Stimulated activated CD4-positive, alpha-beta T cell treated with anti-CD3 and anti-CD28 coated beads, Interleukin-4, amount 100 ng/mL, for 24 hours (primary cell): Measurements from ENCODE around the gene C16orf96.
A peak's percentile ranks its signal among the peaks of the same experiment; 100 is the strongest.

Source experiments
- DNase-seq: peaks from one replicate; pipeline ENCODE4 v3.0.0-alpha.2; 2020

The C16orf96 gene

DNA sequence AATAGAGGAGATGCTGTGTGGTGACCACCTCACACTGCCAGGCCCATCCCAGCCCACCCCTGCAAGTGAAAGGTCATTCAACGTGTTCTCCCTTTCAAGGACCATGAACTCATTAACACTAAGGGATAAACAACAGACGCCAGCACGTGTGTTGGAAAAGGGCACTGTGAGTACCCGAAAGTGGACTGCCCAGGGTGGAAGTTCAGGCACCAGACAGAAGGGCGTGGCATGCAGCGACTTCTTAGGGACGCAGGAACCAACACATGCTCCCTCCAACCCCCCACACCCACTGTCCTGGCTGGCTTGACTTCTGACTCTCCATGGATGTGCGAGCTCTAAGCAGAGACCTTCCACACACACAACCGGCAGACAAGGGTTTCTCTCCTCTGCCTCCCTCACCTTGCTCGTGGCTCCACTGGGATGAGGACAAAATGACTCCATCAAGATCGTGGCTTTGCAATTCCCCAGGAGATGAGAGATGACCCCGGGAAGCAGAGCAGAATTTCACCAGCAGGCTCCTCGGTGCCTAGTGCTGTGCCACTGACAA, 47.6 kb downstream of the C16orf96 start:
- DNase-seq, result no peak

DNA sequence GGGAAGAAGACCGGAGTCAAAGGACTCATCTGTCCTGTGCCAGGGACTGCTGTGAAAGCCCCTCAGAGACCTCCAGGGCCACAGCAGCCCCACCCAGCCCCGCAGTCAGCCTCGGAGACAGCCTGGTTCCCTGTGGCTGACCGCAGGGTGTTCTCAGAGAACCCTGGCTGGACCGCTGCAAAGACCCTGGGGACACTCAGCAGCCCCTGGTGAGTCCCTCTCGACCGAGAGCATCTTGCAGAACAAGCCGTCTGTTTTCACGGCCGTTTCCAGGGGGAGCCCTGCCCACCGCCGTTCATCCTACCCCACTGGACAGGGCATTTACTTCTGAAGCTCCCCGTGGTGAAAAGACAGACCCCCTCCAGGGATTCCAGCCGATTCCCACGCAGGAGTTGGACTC, 48.3 kb downstream of the C16orf96 start:
- no peak for DNase-seq

DNA sequence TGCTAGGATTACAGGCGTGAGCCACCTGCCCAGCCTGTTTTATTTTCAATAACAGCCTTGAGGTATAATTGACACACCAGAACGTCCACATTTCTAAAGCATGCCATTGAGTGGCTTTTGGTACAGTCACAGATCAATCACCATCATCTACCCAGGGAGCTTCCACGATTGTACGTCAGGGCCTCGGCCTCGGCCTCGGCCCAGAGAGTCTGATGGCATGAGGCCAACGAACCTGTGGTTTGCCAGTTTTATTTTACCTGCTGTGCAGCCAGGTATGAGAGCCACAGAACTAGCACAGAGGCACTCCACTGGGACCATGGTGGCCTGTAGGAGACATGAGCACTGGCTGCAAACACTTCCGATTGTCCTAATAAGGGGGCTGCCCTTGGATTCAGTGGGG, 50.2 kb downstream of the C16orf96 start:
- no peak for DNase-seq

DNA sequence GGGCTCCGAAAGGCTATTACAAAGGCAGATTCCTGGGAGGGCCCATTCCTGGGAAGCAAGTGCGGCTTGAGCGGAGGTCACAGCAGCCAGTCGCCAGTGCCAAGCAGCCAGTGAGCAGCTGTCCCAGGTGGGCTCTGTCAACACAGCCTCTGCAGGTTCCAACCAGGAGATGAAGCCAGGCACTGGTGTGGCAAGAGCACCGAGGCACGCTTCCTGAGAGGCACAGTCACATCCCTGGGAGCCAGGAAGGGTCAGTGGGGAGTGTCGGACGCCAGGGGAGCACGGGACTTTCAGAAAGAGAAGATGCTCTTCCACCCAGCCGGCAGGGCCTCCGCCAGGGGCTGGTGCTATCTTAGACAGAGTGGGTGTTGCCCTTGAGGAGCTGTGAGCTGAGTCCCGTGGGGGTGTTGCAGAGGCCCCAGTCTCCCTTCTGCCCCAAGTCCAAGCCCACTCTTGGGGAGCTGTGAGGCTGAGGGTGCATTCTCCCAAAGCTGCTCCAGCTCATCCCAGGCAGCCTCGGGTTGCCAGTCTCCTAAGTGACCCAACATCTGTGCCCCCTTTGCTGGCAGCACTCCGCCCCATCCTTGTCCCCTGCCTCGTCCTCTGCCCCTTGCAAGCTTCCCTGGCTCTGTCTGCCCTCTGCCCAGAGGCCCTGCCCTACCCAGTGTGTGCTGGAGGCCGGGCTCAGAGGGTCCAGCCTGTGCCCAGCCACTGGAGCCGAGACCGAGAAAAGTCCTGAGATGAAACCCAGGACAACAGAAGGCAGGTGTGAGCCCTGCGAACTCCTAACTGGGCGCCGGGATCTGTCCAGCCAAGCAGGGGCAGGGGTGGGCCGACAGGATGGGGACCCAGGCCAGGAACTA, 51.9 kb downstream of the C16orf96 start:
- no peak for DNase-seq

DNA sequence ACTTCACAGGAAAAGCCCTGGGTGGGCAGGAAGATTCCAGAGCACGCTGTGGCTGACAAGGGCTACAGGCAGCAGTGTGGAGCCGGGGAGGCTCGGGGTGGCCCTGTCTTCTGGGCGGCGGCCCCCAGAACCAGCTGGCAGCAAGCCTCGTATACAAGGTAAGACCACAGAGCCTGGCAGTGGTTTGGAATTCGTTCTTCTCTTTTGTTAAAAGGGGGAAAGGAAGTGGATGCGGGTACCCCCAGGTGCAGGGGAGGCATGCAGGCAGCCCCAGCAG, 52.5 kb downstream of the C16orf96 start:
- no peak for DNase-seq

DNA sequence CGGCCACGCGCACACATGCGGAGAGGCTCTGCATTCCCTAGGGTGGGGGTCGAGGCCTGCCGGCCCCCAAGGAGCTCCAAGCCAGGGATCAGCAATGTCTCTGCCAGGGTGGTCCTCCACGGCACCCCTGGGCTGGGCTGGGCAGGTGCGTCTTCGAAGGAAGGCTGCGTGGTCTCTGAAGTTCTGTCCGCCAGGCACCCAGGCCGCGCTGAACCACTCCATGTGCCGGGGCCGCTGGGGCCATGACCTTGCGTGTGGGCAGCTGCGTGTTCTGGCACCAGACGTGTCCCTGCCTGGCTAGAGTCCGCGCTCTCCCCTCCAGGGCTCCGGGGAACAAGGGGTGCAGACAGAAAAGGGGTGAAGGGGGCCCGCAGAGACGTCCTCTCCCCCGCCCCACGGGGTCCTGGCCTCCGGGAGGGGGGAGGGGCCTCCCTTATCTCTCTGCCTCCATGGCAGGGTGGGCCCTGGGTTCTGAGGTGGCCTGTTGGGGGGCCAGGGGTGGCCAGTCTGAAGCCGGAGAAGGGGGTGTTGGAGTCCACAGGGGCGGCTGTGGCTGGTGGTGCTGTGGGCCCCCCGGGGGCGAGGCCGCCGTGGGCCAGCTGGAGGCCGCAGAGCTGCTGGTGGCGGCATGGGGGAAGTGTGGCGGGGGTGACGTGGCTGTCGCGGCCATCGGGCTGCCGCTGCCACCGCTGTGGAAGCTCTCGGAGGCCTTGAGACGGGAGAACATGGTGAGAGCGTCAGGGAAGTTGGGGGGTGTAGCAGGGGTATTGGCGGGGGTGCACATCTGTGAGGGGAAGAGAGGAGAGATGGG, 53.3 kb downstream of the C16orf96 start:
- DNase-seq, result no peak

- no peak for DNase-seq
Measured at GRCh38 chr16:4610011-4611005, 54.2 kb downstream of the C16orf96 start.

GRCh38 chr16:4611337-4612021, 55.3 kb downstream of the C16orf96 start:
- DNase-seq, result no peak

DNA sequence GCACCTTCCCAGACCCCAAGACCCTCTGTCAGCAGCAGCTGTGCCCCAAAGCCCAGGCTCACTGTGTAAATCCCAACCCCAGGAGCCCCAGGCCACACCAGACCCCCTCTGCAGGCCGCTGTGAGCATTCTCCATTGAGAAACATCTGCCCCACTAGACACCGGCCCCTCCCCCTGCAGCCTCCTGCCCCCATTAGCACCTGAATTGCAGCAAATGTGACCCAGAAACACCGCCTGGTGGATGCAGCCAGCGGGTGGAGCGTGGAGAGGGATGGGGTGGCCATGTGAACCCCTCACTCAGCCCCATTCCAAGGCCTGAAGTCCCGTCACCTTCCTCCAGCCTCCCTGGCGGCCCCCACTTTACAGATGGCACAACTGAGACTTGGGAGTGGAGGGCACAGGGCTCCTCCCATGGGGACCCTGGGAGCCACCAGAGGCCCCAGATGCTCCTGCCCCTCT, 56.4 kb downstream of the C16orf96 start:
- DNase-seq, result no peak

DNA sequence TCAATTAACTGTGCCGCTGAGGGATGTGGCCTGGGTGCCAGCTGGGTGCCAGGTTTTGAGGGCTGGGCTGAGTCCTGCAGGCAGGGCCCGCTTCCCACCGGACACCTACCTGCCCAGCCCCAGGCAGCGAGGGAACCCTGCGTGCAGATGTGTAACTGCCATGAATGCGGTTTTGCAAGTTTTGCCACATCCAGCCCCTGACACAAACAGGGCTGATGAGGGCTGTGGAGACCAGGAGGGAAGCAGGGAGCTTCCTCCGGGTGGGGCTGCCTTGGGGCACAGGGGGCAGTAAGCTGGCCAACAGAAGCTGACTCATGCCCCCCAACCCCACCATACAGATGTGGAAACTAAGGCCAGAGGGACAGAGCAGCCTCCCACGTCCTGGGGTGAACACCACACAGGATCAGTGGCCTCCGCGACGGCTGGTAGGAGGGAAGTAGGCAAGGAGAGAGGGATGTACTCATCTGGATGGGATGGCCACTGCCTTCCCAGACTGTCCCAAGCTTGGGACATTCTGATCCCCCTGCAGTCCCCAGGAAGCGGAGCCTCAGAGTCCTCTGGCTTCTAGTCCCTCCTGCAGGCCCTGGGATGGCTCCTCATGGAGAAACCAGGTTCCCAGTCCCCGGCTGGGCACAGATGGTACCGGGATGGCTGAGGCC, 57.0 kb downstream of the C16orf96 start:
- no peak for DNase-seq

DNA sequence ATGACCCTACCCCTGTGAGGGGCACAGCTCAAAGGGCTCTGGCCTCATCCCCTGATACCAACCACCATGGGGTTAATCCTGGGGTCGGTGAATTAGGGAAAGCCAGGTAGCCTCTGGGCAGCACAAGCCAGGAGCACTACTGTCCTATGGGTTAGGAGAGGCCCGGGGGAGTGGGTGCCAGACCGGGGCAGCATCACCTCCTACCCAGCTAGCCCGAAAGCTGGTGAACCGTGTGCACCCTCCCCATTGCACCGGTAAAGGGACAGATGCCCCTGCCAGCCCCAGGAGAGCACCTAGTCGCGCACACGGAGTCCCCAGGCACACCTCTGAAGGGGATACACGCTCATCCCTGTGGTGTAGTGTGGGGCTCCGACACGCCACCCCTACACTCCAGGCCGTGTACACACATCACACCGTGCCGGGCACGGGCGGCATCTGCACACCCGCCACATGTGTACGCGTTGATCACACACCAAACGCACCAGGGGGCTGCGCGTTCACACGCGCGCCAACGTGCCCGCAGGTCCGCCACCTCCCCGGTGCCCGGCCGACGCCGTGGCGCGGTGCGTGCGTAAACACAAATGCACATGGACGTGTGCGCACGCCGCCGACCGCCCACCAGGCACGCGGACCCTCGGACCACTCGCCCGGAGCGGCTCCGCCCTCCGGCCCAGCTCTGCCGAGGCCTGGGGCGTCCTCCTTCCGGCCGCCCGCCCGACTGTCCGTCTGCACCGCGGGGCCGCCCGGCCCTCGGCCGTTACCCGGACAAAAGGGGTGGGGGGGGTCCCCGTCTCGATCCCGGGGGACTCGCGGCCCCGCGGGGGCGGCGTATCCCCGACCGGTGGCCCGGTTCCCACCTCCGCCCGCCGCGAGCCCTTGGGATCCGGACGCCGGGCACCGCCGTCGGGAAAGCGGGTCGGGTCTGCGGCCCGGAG, 57.8 kb downstream of the C16orf96 start:
- peak; percentile 39 for DNase-seq

- peak; percentile 80 for DNase-seq
Measured at GRCh38 chr16:4614571-4615383, 58.6 kb downstream of the C16orf96 start, which contains the start of gene UBALD1. Gene UBALD1 (minus strand): TSS chr16:4614888. CDS start chr16:4614797, 91 bp downstream.

- no peak for DNase-seq
Measured at GRCh38 chr16:4615384-4616046, 59.4 kb downstream of the C16orf96 start.

DNA sequence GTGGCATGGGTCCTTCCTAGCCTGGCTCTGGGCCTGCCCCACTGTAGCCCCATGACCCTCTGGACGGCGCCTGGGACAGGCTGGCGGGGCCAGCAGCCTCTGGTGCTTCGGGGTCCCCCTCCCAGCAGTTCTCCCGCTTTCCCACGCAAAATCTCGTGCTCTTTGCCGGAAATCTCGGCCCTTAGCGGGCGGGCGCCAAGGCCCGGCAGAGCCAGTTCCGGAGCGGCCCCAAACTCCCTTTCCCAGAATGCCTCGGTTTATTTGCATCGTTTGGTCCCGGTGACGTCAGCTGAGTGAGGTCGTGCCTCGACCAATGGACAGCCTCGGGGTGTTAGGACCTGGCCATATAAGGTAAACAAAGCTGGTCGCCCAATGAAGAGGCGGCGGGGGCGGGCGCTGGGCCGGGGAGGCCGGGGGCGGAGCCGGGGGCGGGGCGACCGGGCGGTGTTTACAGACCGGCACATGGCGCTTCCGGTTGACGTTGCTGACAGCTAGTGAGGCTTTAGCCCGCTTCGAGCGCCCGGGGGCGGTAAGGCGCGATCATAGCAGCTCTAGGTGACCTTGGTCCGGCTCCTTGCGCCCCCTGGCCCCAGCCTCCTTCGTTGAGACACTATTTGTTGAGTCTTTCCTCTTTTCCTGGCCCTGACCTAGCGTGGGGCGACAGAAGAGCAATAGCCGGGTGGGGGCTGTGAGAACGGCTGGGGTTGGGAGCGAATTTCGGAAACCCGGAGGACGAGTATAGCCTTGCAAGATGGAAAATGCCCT, 60.1 kb downstream of the C16orf96 start:
- DNase-seq, result peak; percentile 99

- DNase-seq, result no peak
Measured at GRCh38 chr16:4617880-4618279, 61.7 kb downstream of the C16orf96 start.

GRCh38 chr16:4618645-4619418, 62.7 kb downstream of the C16orf96 start:
- no peak for DNase-seq

GRCh38 chr16:4623593-4623992, 67.5 kb downstream of the C16orf96 start:
- no peak for DNase-seq
